ENCODE measurements around the gene C1RL.

- TF ChIP-seq POLR2A (IDR thresholded peaks at IDR 0.05) (no peak), EP300 (IDR thresholded peaks at IDR 0.05) (no peak), CTCF (IDR thresholded peaks at IDR 0.05) (no peak)
Observed at GRCh38 chr12:7139200-7139599, 30.2 kb upstream of the C1RL start.

All from stomach (tissue), 4 donors.